Urothelium cell line (cell line): ENCODE results near the gene PHF3.

Experiments
- DNase-seq: peaks from one replicate; pipeline ENCODE4 v3.0.0; 2011; ENCODE audit warnings: low spot score, mixed read lengths
- FAIRE-seq: peaks from 2 replicates; lab custom pipeline; 2011; peaks lifted over from hg19 to GRCh38; lab: Jason Lieb, UNC

PHF3 gene

GRCh38 chr6:63640062-63640461, 4.5 kb downstream of the PHF3 start:
- no peak for DNase-seq
- FAIRE-seq, result peak; percentile 90

GRCh38 chr6:63643862-63644261, 8.3 kb downstream of the PHF3 start:
- FAIRE-seq (no peak), DNase-seq (no peak)

- DNase-seq, result no peak
- no peak for FAIRE-seq
Observed at GRCh38 chr6:63644668-63645326, 9.2 kb downstream of the PHF3 start.

- FAIRE-seq (no peak), DNase-seq (no peak)
Observed at GRCh38 chr6:63649269-63649668, 13.7 kb downstream of the PHF3 start.

GRCh38 chr6:63649847-63650265, 14.3 kb downstream of the PHF3 start:
- DNase-seq (no peak), FAIRE-seq (no peak)

GRCh38 chr6:63652980-63653379, 17.4 kb downstream of the PHF3 start:
- no peak for FAIRE-seq
- DNase-seq, result no peak

GRCh38 chr6:63660757-63661156, 25.2 kb downstream of the PHF3 start:
- FAIRE-seq, result peak; percentile 23
- no peak for DNase-seq

- DNase-seq, result no peak
- no peak for FAIRE-seq
Observed at GRCh38 chr6:63661769-63662168, 26.2 kb downstream of the PHF3 start.

GRCh38 chr6:63663147-63663955, 27.7 kb downstream of the PHF3 start:
- peak; percentile 3 for DNase-seq

GRCh38 chr6:63663956-63664281, 28.3 kb downstream of the PHF3 start:
- DNase-seq, result no peak
- FAIRE-seq, result no peak

More at GRCh38 chr6:63663147-63663955, 27.7 kb downstream of the PHF3 start:
- FAIRE-seq, result no peak

GRCh38 chr6:63671098-63671754, 35.6 kb downstream of the PHF3 start:
- no peak for DNase-seq
- no peak for FAIRE-seq

GRCh38 chr6:63672582-63673129, 37.1 kb downstream of the PHF3 start:
- FAIRE-seq (no peak), DNase-seq (no peak)

- no peak for DNase-seq
- no peak for FAIRE-seq
Observed at GRCh38 chr6:63673692-63674091, 38.1 kb downstream of the PHF3 start.

GRCh38 chr6:63674635-63675034, 39.0 kb downstream of the PHF3 start:
- DNase-seq (no peak), FAIRE-seq (no peak)

- DNase-seq (no peak), FAIRE-seq (no peak)
Observed at GRCh38 chr6:63675138-63675537, 39.5 kb downstream of the PHF3 start.

- DNase-seq, result no peak
Observed at GRCh38 chr6:63676412-63677114, 41.0 kb downstream of the PHF3 start.

GRCh38 chr6:63677282-63677681, 41.7 kb downstream of the PHF3 start:
- DNase-seq (no peak), FAIRE-seq (no peak)

More at GRCh38 chr6:63676412-63677114, 41.0 kb downstream of the PHF3 start:
- FAIRE-seq, result no peak

- DNase-seq (no peak), FAIRE-seq (no peak)
Observed at GRCh38 chr6:63683071-63683603, 47.5 kb downstream of the PHF3 start.

GRCh38 chr6:63685446-63686379, 50.1 kb downstream of the PHF3 start:
- DNase-seq (no peak), FAIRE-seq (no peak)

GRCh38 chr6:63689421-63689820, 53.8 kb downstream of the PHF3 start:
- DNase-seq (no peak), FAIRE-seq (no peak)
